Measurements from ENCODE around the gene GIMAP6. TPM values are rescaled to one million over a fixed set of nuclear protein-coding genes. Genes with fewer than 3 reads are reported as not detected.
"Not testable (repeated sequence)": the region's sequence is repeated elsewhere in the genome, so short reads cannot be mapped to it uniquely, and the experiment has no call there.

The GIMAP6 gene
- total RNA-seq, 1 experiment from 2014 or later = not detected

DNA sequence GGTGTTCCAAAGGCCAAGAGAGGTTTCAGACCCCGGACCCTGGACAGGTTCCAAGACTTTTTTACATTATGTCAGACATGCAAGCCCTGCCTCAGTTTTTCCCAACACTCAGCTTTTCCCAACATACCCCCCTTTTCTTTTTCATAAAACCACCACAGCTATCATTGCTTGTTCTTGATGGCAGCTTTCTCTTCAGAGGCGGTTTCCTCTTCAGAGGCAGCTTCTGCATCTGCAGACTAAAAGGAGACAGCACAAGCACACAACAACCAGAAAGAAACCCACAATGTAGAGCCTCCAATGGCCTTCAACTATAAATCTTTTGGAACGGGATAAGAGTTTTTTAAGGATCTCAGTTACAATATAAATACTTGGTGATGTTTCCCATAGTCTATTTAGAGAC, 19.3 kb downstream of the GIMAP6 start:
- Histone ChIP-seq H3K9me3 (ENCODE audit: insufficient read depth, low read depth) (no peaks in the 10 kb centered on the region), H3K4me1 (replicated peaks; ENCODE audit: insufficient read depth) (no peaks in the 10 kb centered on the region), H2AFZ (no peak overlapping the region), H3K79me2 (ENCODE audit: low read depth) (no peaks in the 10 kb centered on the region), H4K20me1 (ENCODE audit: insufficient read depth) (no peaks in the 10 kb centered on the region; the same call in 1 of the 2 replicates), H3K36me3 (ENCODE audit: low read depth) (no peaks in the 10 kb centered on the region), H3K27me3 (ENCODE audit: insufficient read depth, low read depth) (no peaks in the 10 kb centered on the region), H3K4me2 (no peak overlapping the region), H3K4me3 (no peak overlapping the region), H3K9me2 (ENCODE audit: insufficient read depth) (no peaks in the 10 kb centered on the region), H3F3A (ENCODE audit: insufficient read depth, low read depth) (no peaks in the 10 kb centered on the region), H3K27ac (no peak overlapping the region)
- TF ChIP-seq CTCF (conservative IDR thresholded peaks at IDR 0.05) = no peak
- TF ChIP-seq EZH2 (IDR thresholded peaks at IDR 0.05; ENCODE audit: low read depth) = no peak
- intact Hi-C loops (cut with micrococcal nuclease; ENCODE audit: unreplicated experiment) = no loop called here
- DNase-seq = no peak
- ChIA-PET POLR2A (ENCODE audit: unreplicated experiment) (no interaction called here), CTCF (no interaction called here)
- BruUV-seq (replicated peaks) = no TSS peak

GRCh38 chr7:150610233-150610632, 22.0 kb downstream of the GIMAP6 start:
- BruUV-seq (replicated peaks) = no TSS peak
- intact Hi-C loops (cut with micrococcal nuclease; ENCODE audit: unreplicated experiment) = no loop called here
- H4K20me1 ChIP-seq (ENCODE audit: insufficient read depth) = no peaks in the 10 kb centered on the region; the same call in 1 of the 2 replicates
- no peaks in the 10 kb centered on the region for H3K79me2 ChIP-seq (ENCODE audit: low read depth)
- H3K9me3 ChIP-seq (ENCODE audit: insufficient read depth, low read depth) = no peaks in the 10 kb centered on the region
- CTCF ChIA-PET = no interaction called here
- no peak for TF ChIP-seq CTCF (conservative IDR thresholded peaks at IDR 0.05)
- TF ChIP-seq EZH2 (IDR thresholded peaks at IDR 0.05; ENCODE audit: low read depth) = no peak
- no peaks in the 10 kb centered on the region for H3K9me2 ChIP-seq (ENCODE audit: insufficient read depth)
- no peaks in the 10 kb centered on the region for H3K4me1 ChIP-seq (replicated peaks; ENCODE audit: insufficient read depth)
- H2AFZ ChIP-seq = no peak overlapping the region
- DNase-seq = no peak
- H3K27me3 ChIP-seq (ENCODE audit: insufficient read depth, low read depth) = no peaks in the 10 kb centered on the region
- no peak overlapping the region for H3K4me2 ChIP-seq
- no peaks in the 10 kb centered on the region for H3K36me3 ChIP-seq (ENCODE audit: low read depth)
- POLR2A ChIA-PET (ENCODE audit: unreplicated experiment) = interaction anchor here (0.6 kb wide), 1 partner anchor 540 kb away, joined by 3 read pairs; no protein-coding TSS in a partner anchor
- H3F3A ChIP-seq (ENCODE audit: insufficient read depth, low read depth) = no peaks in the 10 kb centered on the region
- no peak overlapping the region for H3K27ac ChIP-seq
- H3K4me3 ChIP-seq = no peak overlapping the region

GRCh38 chr7:150603600-150603999, 28.6 kb downstream of the GIMAP6 start:
- H3K9me3 ChIP-seq (ENCODE audit: insufficient read depth, low read depth); H3K4me2 ChIP-seq; intact Hi-C loops (cut with micrococcal nuclease; ENCODE audit: unreplicated experiment); H2AFZ ChIP-seq; CTCF ChIA-PET; H3K9me2 ChIP-seq (ENCODE audit: insufficient read depth); H3K79me2 ChIP-seq (ENCODE audit: low read depth); H4K20me1 ChIP-seq (ENCODE audit: insufficient read depth); H3K36me3 ChIP-seq (ENCODE audit: low read depth); BruUV-seq (replicated peaks); DNase-seq; H3K27ac ChIP-seq; H3K4me1 ChIP-seq (replicated peaks; ENCODE audit: insufficient read depth); H3K4me3 ChIP-seq; POLR2A ChIA-PET (ENCODE audit: unreplicated experiment); H3F3A ChIP-seq (ENCODE audit: insufficient read depth, low read depth); H3K27me3 ChIP-seq (ENCODE audit: insufficient read depth, low read depth): not testable (repeated sequence)

DNA sequence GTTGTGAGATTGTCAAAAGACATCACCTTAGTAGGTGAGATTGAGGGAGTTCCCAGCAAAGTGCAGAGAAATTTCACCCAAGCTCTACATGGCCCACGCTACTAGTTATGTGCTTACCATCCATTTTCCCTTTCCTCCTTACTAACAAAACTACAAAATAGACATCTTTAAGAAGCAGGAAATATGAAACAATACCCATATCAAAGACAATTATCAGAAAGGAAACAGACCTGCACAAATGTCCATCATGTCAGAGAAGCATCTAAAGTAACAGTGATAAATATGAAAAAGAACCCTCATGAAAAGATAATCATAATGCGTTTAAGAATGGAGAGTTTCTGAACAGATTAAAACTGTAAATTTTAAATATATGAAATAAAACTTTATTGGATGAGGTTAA, 36.8 kb downstream of the GIMAP6 start:
- no peak overlapping the region for H3K4me3 ChIP-seq
- H3K36me3 ChIP-seq (ENCODE audit: low read depth) = no peaks in the 10 kb centered on the region
- BruUV-seq (replicated peaks) = no TSS peak
- H3K9me3 ChIP-seq (ENCODE audit: insufficient read depth, low read depth) = no peaks in the 10 kb centered on the region
- H2AFZ ChIP-seq = no peak overlapping the region
- TF ChIP-seq EZH2 (IDR thresholded peaks at IDR 0.05; ENCODE audit: low read depth) (no peak), CTCF (conservative IDR thresholded peaks at IDR 0.05) (no peak)
- intact Hi-C loops (cut with micrococcal nuclease; ENCODE audit: unreplicated experiment) = no loop called here
- no peaks in the 10 kb centered on the region for H3K4me1 ChIP-seq (replicated peaks; ENCODE audit: insufficient read depth)
- no peak overlapping the region for H3K4me2 ChIP-seq
- no peaks in the 10 kb centered on the region for H3K79me2 ChIP-seq (ENCODE audit: low read depth)
- POLR2A ChIA-PET (ENCODE audit: unreplicated experiment) = no interaction called here
- peaks cover 4% of the 10 kb centered on the region; the same call in 1 of the 2 replicates for H3K9me2 ChIP-seq (ENCODE audit: insufficient read depth)
- no peaks in the 10 kb centered on the region for H4K20me1 ChIP-seq (ENCODE audit: insufficient read depth)
- DNase-seq = no peak
- H3K27ac ChIP-seq = no peak overlapping the region
- CTCF ChIA-PET = no interaction called here
- H3F3A ChIP-seq (ENCODE audit: insufficient read depth, low read depth) = no peaks in the 10 kb centered on the region
- H3K27me3 ChIP-seq (ENCODE audit: insufficient read depth, low read depth) = peaks cover 30% of the 10 kb centered on the region
